ENCODE measurements around the gene IL31.

Gene IL31

DNA sequence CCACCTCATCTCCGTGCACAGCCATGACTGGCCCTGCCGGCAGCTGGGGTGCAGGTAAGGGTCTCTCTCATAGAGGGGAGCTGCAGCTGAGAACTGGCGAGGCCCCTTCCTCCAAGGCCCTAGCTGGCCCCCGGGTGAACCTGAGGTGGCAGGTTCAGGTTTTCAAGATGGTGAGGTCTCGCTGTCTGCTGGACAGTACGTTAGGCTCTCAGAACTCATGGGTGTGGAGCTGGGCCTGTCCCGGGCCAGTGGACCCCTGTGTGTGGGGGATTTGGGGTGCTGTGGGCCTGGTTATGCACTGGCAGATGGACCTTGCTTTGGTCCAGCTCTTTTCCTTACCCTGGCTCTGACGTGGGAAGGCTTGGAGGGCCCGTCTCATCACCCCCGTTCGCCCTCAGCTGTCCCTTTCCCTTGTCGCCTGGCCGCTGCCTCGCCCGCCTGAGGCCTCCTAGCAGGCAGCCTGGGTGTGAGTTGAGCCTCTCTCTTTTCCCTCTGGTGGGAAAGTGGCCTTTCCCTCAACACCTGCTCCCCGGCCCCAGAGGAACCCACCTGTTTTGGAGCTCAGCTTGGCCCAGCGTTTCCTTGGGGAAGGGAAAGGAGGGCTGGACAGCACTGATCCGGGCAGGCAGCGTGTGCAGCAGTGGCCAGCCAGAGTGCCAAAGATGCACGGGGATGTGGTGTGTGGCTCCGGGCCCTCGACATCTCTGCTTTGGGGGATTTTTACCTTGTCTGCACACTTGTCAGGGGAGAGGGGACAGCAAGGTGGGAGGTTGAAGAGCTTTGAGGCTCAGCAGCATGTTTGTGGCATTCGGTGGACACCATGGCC lies 28.3 kb downstream of the IL31 start:
- Histone ChIP-seq H3K36me3 (ENCODE audit: insufficient read depth, low read length) (peaks cover 18% of the 10 kb centered on the region; the same call in 1 of the 2 replicates), H4K20me1 (ENCODE audit: insufficient read depth, low read length, poor library complexity, severe bottlenecking) (no peaks in the 10 kb centered on the region), H3F3A (ENCODE audit: low read depth) (no peaks in the 10 kb centered on the region), H3K27me3 (ENCODE audit: insufficient read depth, low read length, poor library complexity, severe bottlenecking) (no peaks in the 10 kb centered on the region), H3K4me1 (ENCODE audit: insufficient read depth, low read length, poor library complexity, severe bottlenecking) (no peaks in the 10 kb centered on the region), H2AFZ (ENCODE audit: low read length) (no peak overlapping the region), H3K9me3 (ENCODE audit: insufficient read depth, low read depth, low read length) (no peaks in the 10 kb centered on the region), H3K9me2 (replicated peaks; ENCODE audit: low read depth, low read length) (no peaks in the 10 kb centered on the region), H3K79me2 (ENCODE audit: insufficient read depth, low read length) (no peaks in the 10 kb centered on the region), H3K4me3 (ENCODE audit: low read length, poor library complexity, severe bottlenecking) (no peak overlapping the region), H3K9ac (ENCODE audit: low read depth, low read length, poor library complexity, severe bottlenecking) (no peak overlapping the region), H3K4me2 (ENCODE audit: low read depth, low read length, poor library complexity, severe bottlenecking) (no peak overlapping the region)
- TF ChIP-seq EZH2phosphoT487 (IDR thresholded peaks at IDR 0.05; ENCODE audit: borderline replicate concordance) = no peak
- TF ChIP-seq, protein P1, sequence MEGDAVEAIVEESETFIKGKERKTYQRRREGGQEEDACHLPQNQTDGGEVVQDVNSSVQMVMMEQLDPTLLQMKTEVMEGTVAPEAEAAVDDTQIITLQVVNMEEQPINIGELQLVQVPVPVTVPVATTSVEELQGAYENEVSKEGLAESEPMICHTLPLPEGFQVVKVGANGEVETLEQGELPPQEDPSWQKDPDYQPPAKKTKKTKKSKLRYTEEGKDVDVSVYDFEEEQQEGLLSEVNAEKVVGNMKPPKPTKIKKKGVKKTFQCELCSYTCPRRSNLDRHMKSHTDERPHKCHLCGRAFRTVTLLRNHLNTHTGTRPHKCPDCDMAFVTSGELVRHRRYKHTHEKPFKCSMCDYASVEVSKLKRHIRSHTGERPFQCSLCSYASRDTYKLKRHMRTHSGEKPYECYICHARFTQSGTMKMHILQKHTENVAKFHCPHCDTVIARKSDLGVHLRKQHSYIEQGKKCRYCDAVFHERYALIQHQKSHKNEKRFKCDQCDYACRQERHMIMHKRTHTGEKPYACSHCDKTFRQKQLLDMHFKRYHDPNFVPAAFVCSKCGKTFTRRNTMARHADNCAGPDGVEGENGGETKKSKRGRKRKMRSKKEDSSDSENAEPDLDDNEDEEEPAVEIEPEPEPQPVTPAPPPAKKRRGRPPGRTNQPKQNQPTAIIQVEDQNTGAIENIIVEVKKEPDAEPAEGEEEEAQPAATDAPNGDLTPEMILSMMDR (conservative IDR thresholded peaks at IDR 0.05; ENCODE audit: low read length) = no peak

DNA sequence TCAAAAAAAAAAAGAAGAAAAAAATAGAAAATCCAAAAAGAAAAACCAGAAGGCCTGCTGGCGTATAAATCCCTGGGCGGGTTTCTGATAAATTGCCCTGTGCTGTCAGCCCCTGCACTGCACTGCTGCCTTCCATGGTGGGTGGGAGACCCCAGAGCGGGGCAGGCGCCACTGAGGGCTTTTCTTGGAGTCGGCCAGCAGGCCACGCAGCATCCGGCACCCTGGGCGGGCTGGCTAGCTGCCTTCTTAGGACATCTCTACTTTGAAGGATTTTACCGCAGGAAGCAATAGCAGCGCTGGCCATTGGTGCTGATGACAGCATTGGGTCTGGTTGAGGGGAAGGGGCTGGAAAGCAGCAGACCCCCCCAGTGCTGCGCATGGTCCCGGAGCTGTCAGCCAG lies 29.1 kb downstream of the IL31 start:
- TF ChIP-seq, protein P1 (conservative IDR thresholded peaks at IDR 0.05; ENCODE audit: low read length) = no peak
- TF ChIP-seq EZH2phosphoT487 (IDR thresholded peaks at IDR 0.05; ENCODE audit: borderline replicate concordance) = no peak
- H4K20me1 ChIP-seq (ENCODE audit: insufficient read depth, low read length, poor library complexity, severe bottlenecking) = no peaks in the 10 kb centered on the region
- H3K4me2 ChIP-seq (ENCODE audit: low read depth, low read length, poor library complexity, severe bottlenecking) = no peak overlapping the region
- H2AFZ ChIP-seq (ENCODE audit: low read length) = no peak overlapping the region
- peaks cover 18% of the 10 kb centered on the region; the same call in 1 of the 2 replicates for H3K36me3 ChIP-seq (ENCODE audit: insufficient read depth, low read length)
- no peaks in the 10 kb centered on the region for H3F3A ChIP-seq (ENCODE audit: low read depth)
- H3K27me3 ChIP-seq (ENCODE audit: insufficient read depth, low read length, poor library complexity, severe bottlenecking) = no peaks in the 10 kb centered on the region
- H3K4me3 ChIP-seq (ENCODE audit: low read length, poor library complexity, severe bottlenecking) = no peak overlapping the region
- no peaks in the 10 kb centered on the region for H3K9me2 ChIP-seq (replicated peaks; ENCODE audit: low read depth, low read length)
- H3K9me3 ChIP-seq (ENCODE audit: insufficient read depth, low read depth, low read length) = no peaks in the 10 kb centered on the region
- H3K9ac ChIP-seq (ENCODE audit: low read depth, low read length, poor library complexity, severe bottlenecking) = no peak overlapping the region
- H3K79me2 ChIP-seq (ENCODE audit: insufficient read depth, low read length) = no peaks in the 10 kb centered on the region
- no peaks in the 10 kb centered on the region for H3K4me1 ChIP-seq (ENCODE audit: insufficient read depth, low read length, poor library complexity, severe bottlenecking)

DNA sequence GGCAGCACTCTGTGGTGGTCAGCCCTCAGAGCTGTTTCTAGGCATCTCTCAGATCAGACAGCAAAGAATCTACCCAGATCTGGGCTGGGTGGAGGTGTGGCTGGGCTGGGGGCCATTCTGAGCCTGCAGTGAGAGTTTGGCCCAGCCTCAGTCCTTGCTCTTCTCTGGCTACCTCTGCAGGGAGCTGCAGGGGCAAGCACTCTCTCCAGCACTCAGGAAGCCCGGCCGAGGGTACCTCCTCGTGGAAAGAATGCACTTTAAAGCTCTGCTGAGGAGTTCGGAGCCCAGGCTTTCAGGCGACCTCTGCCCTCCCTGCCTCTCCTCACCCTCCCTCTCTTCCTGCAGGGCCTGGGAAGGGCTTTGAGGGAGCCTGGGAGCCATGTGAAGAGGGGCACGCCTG lies 31.2 kb downstream of the IL31 start:
- no peaks in the 10 kb centered on the region for H3K9me2 ChIP-seq (replicated peaks; ENCODE audit: low read depth, low read length)
- no peaks in the 10 kb centered on the region for H3K4me1 ChIP-seq (ENCODE audit: insufficient read depth, low read length, poor library complexity, severe bottlenecking)
- no peak overlapping the region for H3K9ac ChIP-seq (ENCODE audit: low read depth, low read length, poor library complexity, severe bottlenecking)
- peaks cover 27% of the 10 kb centered on the region; the same call in 1 of the 2 replicates for H3K36me3 ChIP-seq (ENCODE audit: insufficient read depth, low read length)
- TF ChIP-seq, protein P1 (conservative IDR thresholded peaks at IDR 0.05; ENCODE audit: low read length) = no peak
- no peak for TF ChIP-seq EZH2phosphoT487 (IDR thresholded peaks at IDR 0.05; ENCODE audit: borderline replicate concordance)
- H3F3A ChIP-seq (ENCODE audit: low read depth) = no peaks in the 10 kb centered on the region
- H3K9me3 ChIP-seq (ENCODE audit: insufficient read depth, low read depth, low read length) = no peaks in the 10 kb centered on the region
- no peak overlapping the region for H2AFZ ChIP-seq (ENCODE audit: low read length)
- H3K27me3 ChIP-seq (ENCODE audit: insufficient read depth, low read length, poor library complexity, severe bottlenecking) = no peaks in the 10 kb centered on the region
- no peaks in the 10 kb centered on the region for H4K20me1 ChIP-seq (ENCODE audit: insufficient read depth, low read length, poor library complexity, severe bottlenecking)
- H3K4me2 ChIP-seq (ENCODE audit: low read depth, low read length, poor library complexity, severe bottlenecking) = no peak overlapping the region
- H3K79me2 ChIP-seq (ENCODE audit: insufficient read depth, low read length) = no peaks in the 10 kb centered on the region
- no peak overlapping the region for H3K4me3 ChIP-seq (ENCODE audit: low read length, poor library complexity, severe bottlenecking)

All from Loucy (cell line).